Loucy (cell line): ENCODE measurements around the gene PRR30.

Experiments
- H2AFZ ChIP-seq: fragments of 200-600 bp; sonication (generic); 2 replicates; pipeline ENCODE4 v1.6.0; 2016; ENCODE audit warnings: antibody characterized with exemption, mild to moderate bottlenecking, low read length, moderate library complexity
- H3F3A ChIP-seq: fragments of 200-600 bp; 2 replicates; pipeline ENCODE4 v1.6.0; 2016; ENCODE audit warnings: antibody characterized with exemption, low read depth, mild to moderate bottlenecking
- H3K27me3 ChIP-seq: fragments of 200-600 bp; sonication (generic); 2 replicates; pipeline ENCODE4 v1.6.1; 2014; ENCODE audit warnings: low read length, mild to moderate bottlenecking; ENCODE audit not compliant: insufficient read depth, poor library complexity, severe bottlenecking
- H3K36me3 ChIP-seq: fragments of 200-600 bp; sonication (generic); 2 replicates; pipeline ENCODE4 v1.6.1; 2016; ENCODE audit warnings: low read length; ENCODE audit not compliant: insufficient read depth
- H3K4me1 ChIP-seq: fragments of 200-600 bp; sonication (generic); 2 replicates; pipeline ENCODE4 v1.5.1; 2014; ENCODE audit warnings: low read length, mild to moderate bottlenecking; ENCODE audit not compliant: insufficient read depth, poor library complexity, severe bottlenecking
- H3K4me2 ChIP-seq: fragments of 200-600 bp; sonication (generic); 2 replicates; pipeline ENCODE4 v1.6.0; 2014; ENCODE audit warnings: antibody characterized with exemption, low read length, low read depth, mild to moderate bottlenecking; ENCODE audit not compliant: poor library complexity, severe bottlenecking
- H3K4me3 ChIP-seq: fragments of 200-600 bp; sonication (generic); 2 replicates; pipeline ENCODE4 v1.5.1; 2014; ENCODE audit warnings: low read length, mild to moderate bottlenecking, mixed read lengths; ENCODE audit not compliant: poor library complexity, severe bottlenecking
- H3K79me2 ChIP-seq: fragments of 200-600 bp; sonication (generic); 2 replicates; pipeline ENCODE4 v1.6.1; 2014; ENCODE audit warnings: low read length; ENCODE audit not compliant: insufficient read depth
- H3K9ac ChIP-seq: fragments of 200-600 bp; sonication (generic); 2 replicates; pipeline ENCODE4 v1.6.0; 2014; ENCODE audit warnings: mild to moderate bottlenecking, low read depth, low read length, moderate library complexity; ENCODE audit not compliant: poor library complexity, severe bottlenecking
- H3K9me2 ChIP-seq: fragments of 200-600 bp; sonication (generic); replicated peaks from 2 replicates; pipeline ENCODE4 v1.6.1; 2016; ENCODE audit warnings: low read depth, low read length, mixed read lengths
- H3K9me3 ChIP-seq: fragments of 200-600 bp; sonication (generic); 2 replicates; pipeline ENCODE4 v1.6.1; 2014; ENCODE audit warnings: mild to moderate bottlenecking, antibody characterized with exemption, low read length, low read depth; ENCODE audit not compliant: insufficient read depth
- H4K20me1 ChIP-seq: fragments of 200-600 bp; sonication (generic); 2 replicates; pipeline ENCODE4 v1.6.0; 2014; ENCODE audit warnings: antibody characterized with exemption, low read length, mild to moderate bottlenecking; ENCODE audit not compliant: insufficient read depth, poor library complexity, severe bottlenecking
- CTCF ChIP-seq: fragments of 200-600 bp; sonication (generic); conservative IDR thresholded peaks from 2 replicates; pipeline ENCODE4 v1.5.1; 2014; ENCODE audit warnings: mild to moderate bottlenecking, antibody characterized with exemption, low read length
- EZH2phosphoT487 ChIP-seq: fragments of 200-600 bp; IDR thresholded peaks from 2 replicates; pipeline ENCODE4 v1.6.1; 2018; ENCODE audit warnings: antibody characterized with exemption, mild to moderate bottlenecking, moderate library complexity, borderline replicate concordance

The PRR30 gene

GRCh38 chr2:27089111-27089954, 49.9 kb downstream of the PRR30 start:
- no peak overlapping the region for H3K4me3 ChIP-seq
- H3K27me3 ChIP-seq: no peaks in the 10 kb centered on the region
- no peaks in the 10 kb centered on the region for H3K36me3 ChIP-seq
- TF ChIP-seq CTCF (no peak), EZH2phosphoT487 (no peak)
- no peaks in the 10 kb centered on the region for H3K9me2 ChIP-seq
- peaks cover 30% of the 10 kb centered on the region for H3K4me1 ChIP-seq
- no peaks in the 10 kb centered on the region for H3K9me3 ChIP-seq
- H3K4me2 ChIP-seq: peak overlapping the region; percentile 3
- peaks cover 4% of the 10 kb centered on the region; the same call in 1 of the 2 replicates for H3K79me2 ChIP-seq
- H2AFZ ChIP-seq: no peak overlapping the region
- no peak overlapping the region for H3K9ac ChIP-seq
- H4K20me1 ChIP-seq: no peaks in the 10 kb centered on the region
- H3F3A ChIP-seq: no peaks in the 10 kb centered on the region

GRCh38 chr2:27088634-27089033, 50.6 kb downstream of the PRR30 start:
- H2AFZ ChIP-seq: no peak overlapping the region
- no peaks in the 10 kb centered on the region for H3K9me3 ChIP-seq
- H3K27me3 ChIP-seq: no peaks in the 10 kb centered on the region
- H3K4me1 ChIP-seq: peaks cover 35% of the 10 kb centered on the region
- H4K20me1 ChIP-seq: no peaks in the 10 kb centered on the region
- TF ChIP-seq EZH2phosphoT487 (no peak), CTCF (no peak)
- H3F3A ChIP-seq: no peaks in the 10 kb centered on the region
- H3K36me3 ChIP-seq: no peaks in the 10 kb centered on the region
- H3K79me2 ChIP-seq: peaks cover 8% of the 10 kb centered on the region; the same call in 1 of the 2 replicates
- H3K4me3 ChIP-seq: no peak overlapping the region
- no peaks in the 10 kb centered on the region for H3K9me2 ChIP-seq
- no peak overlapping the region for H3K9ac ChIP-seq
- H3K4me2 ChIP-seq: peak overlapping the region; percentile 92

- H3K9me2 ChIP-seq: no peaks in the 10 kb centered on the region
- H3K27me3 ChIP-seq: no peaks in the 10 kb centered on the region
- H3F3A ChIP-seq: no peaks in the 10 kb centered on the region
- H3K9ac ChIP-seq: peak overlapping the region; percentile 55
- H3K9me3 ChIP-seq: no peaks in the 10 kb centered on the region
- H2AFZ ChIP-seq: no peak overlapping the region
- peaks cover 13% of the 10 kb centered on the region; the same call in 1 of the 2 replicates for H3K79me2 ChIP-seq
- H3K4me1 ChIP-seq: peaks cover 35% of the 10 kb centered on the region
- H3K4me2 ChIP-seq: peak overlapping the region; percentile 92
- no peaks in the 10 kb centered on the region for H3K36me3 ChIP-seq
- H3K4me3 ChIP-seq: peak overlapping the region; percentile 78
- H4K20me1 ChIP-seq: no peaks in the 10 kb centered on the region
- no peak for TF ChIP-seq EZH2phosphoT487
- TF ChIP-seq CTCF: no peak
Observed at GRCh38 chr2:27087823-27088410, 51.3 kb downstream of the PRR30 start.
